Gastroesophageal sphincter (tissue), 4 donors: ENCODE measurements around the gene RIC3. TPM values are rescaled to one million over a fixed set of nuclear protein-coding genes. Genes with fewer than 3 reads are reported as not detected.

ENCODE experiments used
- ATAC-seq: fragments of 150-250 bp; one replicate; pipeline ENCODE4 v1.9.1; 2016; ENCODE audit warnings: mild to moderate bottlenecking, moderate library complexity
- H3K27ac ChIP-seq, 4 donors: fragments of 200-600 bp; sonication (generic) in 3 of 4; 1 replicate in 3 of 4; 2 replicates in 1 of 4; pipeline ENCODE4 v1.5.1; 2016 to 2019
- H3K27me3 ChIP-seq: fragments of 200-600 bp; sonication (generic); one replicate; pipeline ENCODE4 v1.5.1; 2019
- H3K36me3 ChIP-seq, 2 donors: fragments of 200-600 bp; sonication (generic); one replicate each; pipeline ENCODE4 v1.5.1; 2019; ENCODE audit warnings: control low read depth in 1 of 2
- H3K4me1 ChIP-seq, 3 donors: fragments of 200-600 bp; sonication (generic); 1 replicate in 2 of 3; 2 replicates in 1 of 3; pipeline ENCODE4 v1.5.1; 2016 to 2019; ENCODE audit warnings: control low read depth in 2 of 3
- H3K4me3 ChIP-seq, 2 donors: fragments of 200-600 bp; sonication (generic); one replicate each; pipeline ENCODE4 v1.5.1; 2019; ENCODE audit warnings: mild to moderate bottlenecking in 1 of 2, moderate library complexity in 1 of 2
- H3K9me3 ChIP-seq, 3 donors: fragments of 200-600 bp; sonication (generic); one replicate each; pipeline ENCODE4 v1.5.1; 2017 to 2019; ENCODE audit warnings: control low read depth in 2 of 3
- CTCF ChIP-seq, 4 experiments: fragments of 200-600 bp in 2 of 4; fragments of 450-650 bp in 2 of 4; sonication (generic) in 1 of 4; IDR thresholded peaks; one replicate each; pipeline ENCODE4 v1.5.1; 2017 to 2019; ENCODE audit warnings: antibody characterized with exemption in 4 of 4, mild to moderate bottlenecking in 2 of 4, moderate library complexity in 2 of 4
- EP300 ChIP-seq: sonication (generic); formaldehyde crosslinking; IDR thresholded peaks from one replicate; pipeline ENCODE4 v1.6.1; 2017; ENCODE audit warnings: antibody characterized with exemption, mild to moderate bottlenecking
- POLR2A ChIP-seq, 2 donors: fragments of 450-650 bp; IDR thresholded peaks; one replicate each; pipeline ENCODE4 v1.6.1; 2017; ENCODE audit warnings: antibody characterized with exemption in 2 of 2, mild to moderate bottlenecking in 2 of 2, moderate library complexity in 1 of 2
- POLR2AphosphoS5 ChIP-seq: sonication (generic); formaldehyde crosslinking; IDR thresholded peaks from one replicate; pipeline ENCODE4 v1.6.1; 2017; ENCODE audit warnings: antibody characterized with exemption
- WGBS, 2 donors: methylation state at CpG; one replicate each; pipeline ENCODE4 v1.1.5; 2018; ENCODE audit warnings: low coverage in 1 of 2; 5-methylcytosine and 5-hydroxymethylcytosine counted together
- total RNA-seq, 4 donors: library from RNA; depleted of rRNA; stranded (reverse); fragments of >200 nt; gene quantifications; one replicate each; pipeline ENCODE4 v1.1.0, GENCODE V29; 2016

The RIC3 gene
- total RNA-seq, 4 donors from 2014 or later, result 13.6 to 33.2 (median 20.9) TPM

DNA sequence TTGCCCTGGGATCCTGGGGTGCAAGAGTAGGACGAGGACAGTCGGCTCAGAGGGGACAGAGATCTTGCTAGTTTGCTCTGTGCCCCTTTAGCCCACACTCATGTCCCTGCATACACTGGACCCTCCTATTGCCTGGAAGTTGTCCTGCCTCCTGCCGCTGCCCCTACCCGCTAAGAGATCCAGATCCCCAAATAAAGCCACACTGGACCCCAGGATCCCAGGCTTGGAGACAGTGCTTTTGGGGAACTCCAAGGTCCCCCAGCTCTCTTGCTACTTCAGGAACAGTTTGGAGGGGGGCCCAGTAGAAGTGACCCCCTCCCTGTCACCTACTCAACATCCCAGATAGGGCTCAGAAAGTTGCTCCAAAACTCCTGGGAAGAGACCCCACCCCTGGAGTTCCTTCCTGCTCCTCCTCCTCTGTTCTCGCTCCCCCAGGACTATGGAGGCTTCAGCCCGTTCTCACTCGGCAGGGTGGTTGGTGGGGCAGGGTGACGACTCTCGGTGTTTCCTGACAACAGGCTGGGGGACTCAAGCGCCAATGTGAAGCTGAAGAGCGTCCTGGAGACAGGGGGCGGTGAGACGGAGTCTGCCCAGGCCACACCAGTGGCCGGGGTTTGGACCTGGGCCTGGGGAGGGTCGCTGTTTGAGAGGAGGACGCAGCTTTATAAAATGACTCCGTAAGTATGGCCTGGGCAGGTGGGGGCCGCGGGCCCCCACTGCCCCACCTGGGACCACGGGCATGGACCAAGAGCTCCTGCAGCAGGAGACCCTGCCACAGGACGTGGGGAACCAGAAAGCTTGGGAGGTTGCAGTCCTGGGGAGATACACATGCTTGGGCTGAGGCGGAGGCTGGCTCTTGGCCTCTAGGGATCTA lies 107.0 kb downstream of the RIC3 start:
- Histone ChIP-seq H3K4me3 (no peak overlapping the region), H3K9me3 (no peaks in the 10 kb centered on the region), H3K27me3 (no peaks in the 10 kb centered on the region), H3K4me1 (peaks cover 4 to 72% (median 25%) of the 10 kb centered on the region in 3 donors), H3K36me3 (no peaks in the 10 kb centered on the region), H3K27ac (peak overlapping the region in 3 of 4 donors; percentile 76 to 83 (median 78))
- TF ChIP-seq POLR2AphosphoS5, result no peak
- no peak for TF ChIP-seq CTCF (IDR thresholded peaks at IDR 0.05)
- TF ChIP-seq POLR2A (IDR thresholded peaks at IDR 0.05), result no peak
- TF ChIP-seq EP300, result no peak
- ATAC-seq, result no peak
- WGBS, 2 donors, result 100% methylated on average over 1 of the region's 22 CpGs

GRCh38 chr11:8060801-8061554 lies 107.8 kb downstream of the RIC3 start:
- TF ChIP-seq CTCF (IDR thresholded peaks at IDR 0.05), result no peak
- no peak for TF ChIP-seq POLR2AphosphoS5
- no peak for TF ChIP-seq POLR2A (IDR thresholded peaks at IDR 0.05)
- TF ChIP-seq EP300, result no peak
- peaks cover 4 to 72% (median 26%) of the 10 kb centered on the region in 3 donors for H3K4me1 ChIP-seq
- H3K9me3 ChIP-seq, result no peaks in the 10 kb centered on the region
- no peak overlapping the region for H3K4me3 ChIP-seq
- no peaks in the 10 kb centered on the region for H3K27me3 ChIP-seq
- peak overlapping the region in 2 of 4 donors; percentile 26 to 76 for H3K27ac ChIP-seq
- H3K36me3 ChIP-seq, result no peaks in the 10 kb centered on the region
- ATAC-seq, result no peak
- 80% methylated on average over 1 of the region's 12 CpGs; no CpG with 5 or more reads in 1 of the 2 donors for WGBS, 2 donors

DNA sequence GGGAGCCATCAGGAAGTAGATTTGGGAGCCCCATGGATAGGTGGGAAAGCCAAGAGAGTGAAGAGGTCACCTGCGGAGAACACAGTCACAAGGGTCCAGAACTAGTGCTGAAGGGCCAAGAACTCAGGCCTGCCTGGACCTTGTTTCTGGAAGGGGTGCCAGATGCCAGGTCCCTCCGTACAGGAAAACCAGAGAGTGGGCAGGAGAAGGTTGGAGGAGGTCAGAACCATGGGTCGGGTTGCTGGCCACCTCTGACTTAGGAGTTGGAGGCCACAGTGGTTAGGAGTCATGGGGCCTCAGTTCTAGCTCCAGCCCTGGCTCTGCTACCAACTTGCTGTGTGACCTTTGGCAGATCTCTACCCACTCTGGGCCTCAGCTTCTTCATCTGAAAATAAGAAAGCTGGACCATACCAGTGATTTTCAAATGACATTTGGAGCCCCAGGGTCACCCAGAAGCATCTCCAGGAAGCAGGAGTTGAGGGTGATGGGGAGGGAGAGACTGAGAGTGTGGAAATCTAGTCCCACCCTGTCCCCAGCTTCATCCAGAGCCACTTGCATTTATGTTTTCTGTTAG lies 108.6 kb downstream of the RIC3 start:
- no peak for ATAC-seq
- no peaks in the 10 kb centered on the region for H3K9me3 ChIP-seq
- no peak overlapping the region for H3K4me3 ChIP-seq
- H3K36me3 ChIP-seq, result no peaks in the 10 kb centered on the region
- peaks cover 4 to 72% (median 26%) of the 10 kb centered on the region in 3 donors for H3K4me1 ChIP-seq
- H3K27ac ChIP-seq, result no peak overlapping the region
- WGBS, 2 donors, result 83 to 100% methylated on average over 1 of the region's 3 CpGs
- no peaks in the 10 kb centered on the region for H3K27me3 ChIP-seq
- TF ChIP-seq POLR2A (IDR thresholded peaks at IDR 0.05) (no peak), POLR2AphosphoS5 (no peak), EP300 (no peak), CTCF (IDR thresholded peaks at IDR 0.05) (no peak)

- Histone ChIP-seq H3K4me3 (no peak overlapping the region), H3K27me3 (no peaks in the 10 kb centered on the region), H3K4me1 (peaks cover 4 to 66% (median 26%) of the 10 kb centered on the region in 3 donors), H3K36me3 (no peaks in the 10 kb centered on the region), H3K9me3 (no peaks in the 10 kb centered on the region), H3K27ac (no peak overlapping the region)
- no peak for ATAC-seq
- WGBS, 2 donors, result 42 to 79% methylated on average over 9 of the region's 10 CpGs
- TF ChIP-seq POLR2A (IDR thresholded peaks at IDR 0.05), result no peak
- no peak for TF ChIP-seq CTCF (IDR thresholded peaks at IDR 0.05)
- no peak for TF ChIP-seq EP300
- TF ChIP-seq POLR2AphosphoS5, result no peak
Measured at GRCh38 chr11:8059571-8060011, 109.2 kb downstream of the RIC3 start.
